Measurements from ENCODE around the gene MRPL43. TPM values are rescaled to one million over a fixed set of nuclear protein-coding genes. Genes with fewer than 3 reads are reported as not detected.

Gene MRPL43
- total and polyA plus RNA-seq, 2 donors (not counting 1 experiment from before 2014, with no cell fraction given) = 56.2 to 99.4 TPM

GRCh38 chr10:101013365-101013825 is 26.1 kb upstream of the MRPL43 start:
- H3K4me3 Mint-ChIP-seq = no peak overlapping the region
- H3K4me1 ChIP-seq (ENCODE audit: control insufficient read depth in 2 of 2, insufficient read depth in 2 of 2, low read length in 2 of 2) = peaks cover 14 to 20% of the 10 kb centered on the region in 2 donors
- H3K27ac ChIP-seq (ENCODE audit: low read length in 2 of 2) = no peak overlapping the region
- H3K4me1 Mint-ChIP-seq = peaks cover 22% of the 10 kb centered on the region
- H3K4me2 ChIP-seq (replicated peaks; ENCODE audit: low read depth, low read length, poor library complexity, severe bottlenecking) = no peak overlapping the region
- peaks cover 32% of the 10 kb centered on the region for H3K27me3 Mint-ChIP-seq
- ChIA-PET CTCF (interaction anchor here (0.6 to 7.0 kb wide), 13 partner anchors 14 to 1262 kb away, joined by 3 to 70 read pairs (median 4); partner anchors contain the start of genes LZTS2, MRPL43, PDZD7 and SEMA4G), POLR2A (no interaction called here)
- no peak overlapping the region for H3K27ac Mint-ChIP-seq
- peaks cover 0 to 37% (median 20%) of the 10 kb centered on the region in 4 experiments for H3K27me3 ChIP-seq (replicated peaks in 1 of 4; ENCODE audit: control extremely low read depth in 1 of 4, control insufficient read depth in 3 of 4, insufficient read depth in 4 of 4, low read length in 3 of 4)
- H3K9me3 Mint-ChIP-seq (ENCODE audit: insufficient read depth) = no peaks in the 10 kb centered on the region
- intact Hi-C loops (cut with micrococcal nuclease) = loop anchor here (1.0 to 5.0 kb wide), 3 partner anchors 14 to 341 kb away; partner anchors contain the start of genes LZTS2, PDZD7 and SFXN3
- no peak overlapping the region for H2AFZ ChIP-seq (ENCODE audit: insufficient read depth, low read depth, low read length, poor library complexity, severe bottlenecking)
- no peak overlapping the region for H3K9ac ChIP-seq (ENCODE audit: low read length)
- DNase-seq (no peak), ATAC-seq (ENCODE audit: low read depth) (no peak)
- no peaks in the 10 kb centered on the region for H3K36me3 ChIP-seq (replicated peaks in 1 of 2; ENCODE audit: control extremely low read depth in 1 of 2, control insufficient read depth in 1 of 2, extremely low read depth in 1 of 2, insufficient read depth in 2 of 2, low read length in 1 of 2)
- no peaks in the 10 kb centered on the region for H4K20me1 ChIP-seq (ENCODE audit: control insufficient read depth, insufficient read depth, low read length, poor library complexity, severe bottlenecking)
- H3K79me2 ChIP-seq (ENCODE audit: control insufficient read depth, insufficient read depth, low read length) = no peaks in the 10 kb centered on the region
- TF ChIP-seq CTCF (IDR thresholded peaks at IDR 0.05) (no peak), EZH2 (IDR thresholded peaks at IDR 0.05; ENCODE audit: borderline replicate concordance, insufficient read depth, low read depth, low read length, poor library complexity, severe bottlenecking) (no peak)
- WGBS (ENCODE audit: insufficient coverage) = 68% methylated on average over 9 of the region's 9 CpGs
- no peak overlapping the region for H3K4me3 ChIP-seq (ENCODE audit: control extremely low read depth in 1 of 5, extremely low read depth in 1 of 5, insufficient read depth in 1 of 5, low read depth in 2 of 5, low read length in 4 of 5)
- no peaks in the 10 kb centered on the region for H3K9me3 ChIP-seq (ENCODE audit: control extremely low read depth in 1 of 3, control insufficient read depth in 2 of 3, insufficient read depth in 1 of 3, low read length in 2 of 3)

All from B cell (primary cell).